ENCODE data around the gene VWF. TPM values are rescaled to one million over a fixed set of nuclear protein-coding genes. Genes with fewer than 3 reads are reported as not detected.

Gene VWF
- total and polyA plus RNA-seq, 2 of the 13 experiments (the other 11 are each of a cell fraction or from before 2014, with no cell fraction given) = 0.20 to 0.25 TPM

GRCh38 chr12:5923751-5924150 lies 200.7 kb downstream of the VWF start:
- Histone ChIP-seq H3K36me3 (replicated peaks in 1 of 2; ENCODE audit: control insufficient read depth in 1 of 2, insufficient read depth in 2 of 2, low read length in 2 of 2) (no peaks in the 10 kb centered on the region), H2AFZ (ENCODE audit: low read length) (no peak overlapping the region), H3K9me3 (ENCODE audit: low read length) (no peaks in the 10 kb centered on the region), H3K4me2 (ENCODE audit: low read depth, low read length) (no peak overlapping the region), H3K79me2 (ENCODE audit: insufficient read depth, low read length) (no peaks in the 10 kb centered on the region), H3K4me3 (replicated peaks in 1 of 3; ENCODE audit: insufficient read depth in 1 of 3, low read depth in 2 of 3, low read length in 3 of 3) (no peak overlapping the region), H3K27me3 (ENCODE audit: control insufficient read depth in 1 of 2, insufficient read depth in 2 of 2, low read length in 2 of 2) (peaks cover 4 to 22% of the 10 kb centered on the region in 2 experiments; a peak in 4 of 5 replicates), H3K4me1 (ENCODE audit: insufficient read depth, low read length) (no peaks in the 10 kb centered on the region), H4K20me1 (ENCODE audit: insufficient read depth, low read length) (no peaks in the 10 kb centered on the region), H3K9ac (ENCODE audit: insufficient read depth, low read depth, low read length) (no peak overlapping the region), H3K27ac (ENCODE audit: extremely low read length, insufficient read depth, low read length) (no peak overlapping the region)
- 0% methylated on average over 1 of the region's 5 CpGs for WGBS (ENCODE audit: low lambda C conversion rate)
- DNase-seq (ENCODE audit: low spot score) = no peak
- intact Hi-C loops (cut with micrococcal nuclease; ENCODE audit: unreplicated experiment) (no loop called here), in situ Hi-C loops (cut with HindIII; ENCODE audit: extremely low pct_ligation_motif_present, low pct_unique_long_range_greater_than_20kb) (no loop called here)
- no peak for ATAC-seq
- no peak for FAIRE-seq
- ChIA-PET CTCF (ENCODE audit: low intra/inter-chr PET ratio, low total read pairs) (no interaction called here), POLR2A (no interaction called here)
- no TSS peak for BruUV-seq (replicated peaks)
- TF ChIP-seq ZBTB37 (CRISPR knock-in tag; IDR thresholded peaks at IDR 0.05) (no peak), ZNF713 (CRISPR knock-in tag; IDR thresholded peaks at IDR 0.05) (no peak), NR2F6 (IDR thresholded peaks at IDR 0.05) (no peak), NR2F6 (CRISPR knock-in tag; IDR thresholded peaks at IDR 0.05) (no peak), SIX1 (CRISPR knock-in tag; IDR thresholded peaks at IDR 0.05; ENCODE audit: borderline replicate concordance) (no peak), ZBTB8A (CRISPR knock-in tag; IDR thresholded peaks at IDR 0.05; ENCODE audit: borderline replicate concordance, low read depth) (no peak), TMF1 (CRISPR knock-in tag; IDR thresholded peaks at IDR 0.05; ENCODE audit: low read depth) (no peak), KMT2A (CRISPR knock-in tag; IDR thresholded peaks at IDR 0.05) (no peak), ZNF451 (CRISPR knock-in tag; IDR thresholded peaks at IDR 0.05) (no peak), NFATC3 (CRISPR knock-in tag; IDR thresholded peaks at IDR 0.05) (no peak), MXD4 (CRISPR knock-in tag; IDR thresholded peaks at IDR 0.05) (no peak), PCBP1 (IDR thresholded peaks at IDR 0.05; ENCODE audit: borderline replicate concordance, low read depth, low read length) (no peak), SNAPC4 (CRISPR knock-in tag; IDR thresholded peaks at IDR 0.05) (no peak), ZNF552 (CRISPR knock-in tag; IDR thresholded peaks at IDR 0.05; ENCODE audit: borderline replicate concordance) (no peak), MLXIP (CRISPR knock-in tag; IDR thresholded peaks at IDR 0.05; ENCODE audit: borderline replicate concordance) (no peak), LBX2 (CRISPR knock-in tag; IDR thresholded peaks at IDR 0.05; ENCODE audit: borderline replicate concordance) (no peak), PHF20 (CRISPR knock-in tag; IDR thresholded peaks at IDR 0.05) (no peak)

Measured in HepG2 (cell line).